Esophagus squamous epithelium (tissue), 4 donors: ENCODE measurements around the gene TNFSF8.

Experiments used
- POLR2A ChIP-seq, 4 donors: fragments of 450-650 bp; IDR thresholded peaks; one replicate each; pipeline ENCODE4 v1.6.1; 2017; ENCODE audit warnings: antibody characterized with exemption in 4 of 4, mild to moderate bottlenecking in 4 of 4, moderate library complexity in 3 of 4
- TF ChIP-seq, protein P1 (sequence below), 6 experiments: fragments of 450-650 bp in 4 of 6; fragments of 200-600 bp in 2 of 6; sonication (generic) in 2 of 6; IDR thresholded peaks; one replicate each; pipeline ENCODE4 v1.5.1; 2016 to 2019; ENCODE audit warnings: antibody characterized with exemption in 6 of 6, mild to moderate bottlenecking in 4 of 6, moderate library complexity in 4 of 6

- TF ChIP-seq, protein P1, sequence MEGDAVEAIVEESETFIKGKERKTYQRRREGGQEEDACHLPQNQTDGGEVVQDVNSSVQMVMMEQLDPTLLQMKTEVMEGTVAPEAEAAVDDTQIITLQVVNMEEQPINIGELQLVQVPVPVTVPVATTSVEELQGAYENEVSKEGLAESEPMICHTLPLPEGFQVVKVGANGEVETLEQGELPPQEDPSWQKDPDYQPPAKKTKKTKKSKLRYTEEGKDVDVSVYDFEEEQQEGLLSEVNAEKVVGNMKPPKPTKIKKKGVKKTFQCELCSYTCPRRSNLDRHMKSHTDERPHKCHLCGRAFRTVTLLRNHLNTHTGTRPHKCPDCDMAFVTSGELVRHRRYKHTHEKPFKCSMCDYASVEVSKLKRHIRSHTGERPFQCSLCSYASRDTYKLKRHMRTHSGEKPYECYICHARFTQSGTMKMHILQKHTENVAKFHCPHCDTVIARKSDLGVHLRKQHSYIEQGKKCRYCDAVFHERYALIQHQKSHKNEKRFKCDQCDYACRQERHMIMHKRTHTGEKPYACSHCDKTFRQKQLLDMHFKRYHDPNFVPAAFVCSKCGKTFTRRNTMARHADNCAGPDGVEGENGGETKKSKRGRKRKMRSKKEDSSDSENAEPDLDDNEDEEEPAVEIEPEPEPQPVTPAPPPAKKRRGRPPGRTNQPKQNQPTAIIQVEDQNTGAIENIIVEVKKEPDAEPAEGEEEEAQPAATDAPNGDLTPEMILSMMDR (IDR thresholded peaks at IDR 0.05): no peak
- no peak for TF ChIP-seq POLR2A (IDR thresholded peaks at IDR 0.05)
These were observed 17.2 kb downstream of the TNFSF8 start for GRCh38 chr9:114913217-114913616.
